SK-N-SH (cell line): ENCODE data around the gene SEC16B. TPM values are rescaled to one million over a fixed set of nuclear protein-coding genes. Genes with fewer than 3 reads are reported as not detected.

Experiments
- CTCF ChIA-PET: fragments of 300-600, 350-600 bp; formaldehyde crosslinking; extraction: SDS; loops from one replicate; lab custom pipeline; 2021; lab: Yijun Ruan, JAX
- POLR2A ChIA-PET: fragments of 350-600 bp; sonication (Branson Sonifier 250); formaldehyde crosslinking; extraction: SDS; loops from one replicate; lab custom pipeline; 2020; ENCODE audit warnings: antibody characterized with exemption, inconsistent platforms; lab: Yijun Ruan, JAX
- DNase-seq: peaks from one replicate; pipeline ENCODE4 v3.0.0; 2012
- H2AFZ ChIP-seq: fragments of 200-600 bp; sonication (generic); 2 replicates; pipeline ENCODE4 v1.8.1; 2016; ENCODE audit warnings: antibody characterized with exemption, mild to moderate bottlenecking, low read depth
- H3F3A ChIP-seq: fragments of 200-600 bp; sonication (generic); replicated peaks from 2 replicates; pipeline ENCODE3; 2016; ENCODE audit warnings: antibody characterized with exemption, mild to moderate bottlenecking; ENCODE audit not compliant: insufficient read depth
- H3K27ac ChIP-seq, 2 experiments: fragments of 200-500 bp in 1 of 2; fragments of 200-600 bp in 1 of 2; sonication (Bioruptor generic) in 1 of 2; sonication (generic), shearing (Covaris generic) in 1 of 2; 2 replicates each; pipeline versions ENCODE4 v1.5.1 to v1.6.1; 2014 to 2016; ENCODE audit warnings: low read depth in 2 of 2, inconsistent platforms in 1 of 2, low read length in 1 of 2, mild to moderate bottlenecking in 1 of 2, mixed read lengths in 1 of 2
- H3K27me3 ChIP-seq: fragments of 200-600 bp; sonication (generic), shearing (Covaris generic); 2 replicates; pipeline ENCODE4 v1.6.1; 2016; ENCODE audit warnings: mixed run types; ENCODE audit not compliant: insufficient read depth
- H3K36me3 ChIP-seq, 2 experiments: fragments of 200-500 bp in 1 of 2; fragments of 200-600 bp in 1 of 2; sonication (Bioruptor generic) in 1 of 2; sonication (generic) in 1 of 2; replicated peaks in 1 of 2; 2 replicates each; pipeline versions ENCODE3 to v1.5.1; 2014 to 2016; ENCODE audit warnings: low read length in 1 of 2, mild to moderate bottlenecking in 1 of 2; ENCODE audit not compliant: insufficient read depth in 2 of 2, control insufficient read depth in 1 of 2
- H3K4me1 ChIP-seq, 2 experiments: fragments of 200-500 bp in 1 of 2; fragments of 200-600 bp in 1 of 2; sonication (Bioruptor generic) in 1 of 2; sonication (generic), shearing (Covaris generic) in 1 of 2; 2 replicates each; pipeline versions ENCODE4 v1.5.1 to v1.6.1; 2014 to 2016; ENCODE audit warnings: low read depth in 1 of 2, low read length in 1 of 2, mixed run types in 1 of 2; ENCODE audit not compliant: insufficient read depth in 2 of 2, control insufficient read depth in 1 of 2
- H3K4me2 ChIP-seq: fragments of 200-600 bp; sonication (generic), shearing (Covaris generic); 2 replicates; pipeline ENCODE4 v1.6.1; 2017; ENCODE audit warnings: mixed run types
- H3K4me3 ChIP-seq, 2 experiments: fragments of 200-500 bp in 1 of 2; fragments of 200-600 bp in 1 of 2; sonication (Bioruptor generic) in 1 of 2; sonication (generic), shearing (Covaris generic) in 1 of 2; 2 replicates each; pipeline versions ENCODE4 v1.5.1 to v1.8.1; 2014 to 2016; ENCODE audit warnings: low read depth in 2 of 2, inconsistent platforms in 1 of 2, low read length in 1 of 2, mild to moderate bottlenecking in 1 of 2, mixed read lengths in 1 of 2, moderate library complexity in 1 of 2
- H3K79me2 ChIP-seq: fragments of 200-600 bp; sonication (generic); 2 replicates; pipeline ENCODE4 v1.8.1; 2017; ENCODE audit warnings: mild to moderate bottlenecking; ENCODE audit not compliant: insufficient read depth
- H3K9ac ChIP-seq: fragments of 200-600 bp; sonication (generic); 2 replicates; pipeline ENCODE4 v1.6.1; 2017; ENCODE audit warnings: mixed run types
- H3K9me2 ChIP-seq: fragments of 200-600 bp; sonication (generic); 2 replicates; pipeline ENCODE4 v1.6.1; 2017; ENCODE audit warnings: mixed run types
- H3K9me3 ChIP-seq: fragments of 200-600 bp; sonication (generic); 2 replicates; pipeline ENCODE4 v1.6.1; 2017; ENCODE audit warnings: mixed run types, mild to moderate bottlenecking, moderate library complexity
- H4K20me1 ChIP-seq: fragments of 200-600 bp; sonication (generic); 2 replicates; pipeline ENCODE4 v1.6.1; 2017; ENCODE audit warnings: mild to moderate bottlenecking, mixed run types; ENCODE audit not compliant: insufficient read depth
- EP300 ChIP-seq, 2 experiments: IDR thresholded peaks; 2 replicates each; pipeline versions ENCODE4 v1.4.0 to v1.6.1; 2012; ENCODE audit warnings: borderline replicate concordance in 1 of 2, low read depth in 1 of 2, low read length in 1 of 2
- FOXJ3 ChIP-seq: sonication (generic); formaldehyde crosslinking; IDR thresholded peaks from 2 replicates; pipeline ENCODE4 v1.5.1; 2020; ENCODE audit warnings: mild to moderate bottlenecking, missing genetic modification reagents
- FOXM1 ChIP-seq: IDR thresholded peaks from 2 replicates; pipeline ENCODE4 v1.4.0; 2012; ENCODE audit warnings: low read depth, mild to moderate bottlenecking
- GABPA ChIP-seq: IDR thresholded peaks from 2 replicates; pipeline ENCODE4 v1.4.0; 2012; ENCODE audit warnings: low read depth, mild to moderate bottlenecking
- MXI1 ChIP-seq: IDR thresholded peaks from 2 replicates; pipeline ENCODE4 v1.6.1; 2012; ENCODE audit warnings: mild to moderate bottlenecking, low read depth, low read length, improper control_type of control experiment
- POLR2AphosphoS5 ChIP-seq: IDR thresholded peaks from 2 replicates; pipeline ENCODE4 v1.6.1; 2012; ENCODE audit warnings: low read depth, low read length
- RAD21 ChIP-seq: IDR thresholded peaks from 2 replicates; pipeline ENCODE4 v1.6.1; 2012; ENCODE audit warnings: mild to moderate bottlenecking, low read length
- SIN3A ChIP-seq: IDR thresholded peaks from 2 replicates; pipeline ENCODE4 v1.6.1; 2012; ENCODE audit warnings: low read depth, mild to moderate bottlenecking, low read length, moderate library complexity, borderline replicate concordance
- TAF1 ChIP-seq: IDR thresholded peaks from 2 replicates; pipeline ENCODE4 v1.6.1; 2012; ENCODE audit warnings: low read depth, mild to moderate bottlenecking, low read length, moderate library complexity, borderline replicate concordance
- TCF12 ChIP-seq: IDR thresholded peaks from 2 replicates; pipeline ENCODE4 v1.4.0; 2012
- WGBS: methylation state at CpG from one replicate; pipeline ENCODE4 v1.1.6; 2017; ENCODE audit warnings: low lambda C conversion rate; 5-methylcytosine and 5-hydroxymethylcytosine counted together
- polyA plus RNA-seq, 3 experiments: library from polyadenylated mRNA; depleted of rRNA; stranded (reverse); fragments of >200 nt; gene quantifications; 2 replicates each; pipeline ENCODE4 v1.2.3, GENCODE V29; 2012
- TF ChIP-seq, protein P1 (sequence below): IDR thresholded peaks from 2 replicates; pipeline ENCODE4 v1.4.0; 2012; ENCODE audit warnings: low read depth, borderline replicate concordance
- TF ChIP-seq, protein P2 (sequence below): IDR thresholded peaks from 2 replicates; pipeline ENCODE4; 2012
- TF ChIP-seq, protein P3 (sequence below): fragments of 150-350 bp; IDR thresholded peaks from 2 replicates; pipeline ENCODE4 v1.6.1; 2016; ENCODE audit warnings: mild to moderate bottlenecking, low read depth, low read length
- TF ChIP-seq, protein P4 (sequence below): IDR thresholded peaks from 2 replicates; pipeline ENCODE4 v1.6.1; 2012; ENCODE audit warnings: mild to moderate bottlenecking, low read depth, low read length, moderate library complexity

Gene SEC16B
- polyA plus RNA-seq, 1 of the 3 experiments (the other 2 are of a cell fraction): 0.31 TPM

DNA sequence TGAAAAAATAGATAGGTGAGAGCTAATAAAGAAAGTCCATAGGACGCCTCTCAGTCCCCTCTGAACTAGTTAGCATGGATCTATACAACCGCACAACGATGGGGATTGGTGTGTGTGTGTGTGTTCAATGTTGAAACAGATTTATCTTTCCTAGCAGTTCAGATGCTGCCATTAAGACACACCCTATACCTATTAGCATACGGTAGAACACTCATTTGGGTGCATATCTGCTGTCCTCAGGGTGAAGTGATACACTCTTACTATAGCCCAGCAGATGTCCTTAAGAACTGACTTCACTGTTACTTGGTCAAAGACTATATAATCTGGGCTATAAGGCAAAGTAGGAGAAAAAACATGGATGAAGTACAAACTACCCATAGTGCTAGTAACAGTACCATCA, 4.6 kb downstream of the SEC16B start (continued):
- no peak for TF ChIP-seq TAF1
- no peak for TF ChIP-seq POLR2AphosphoS5
- TF ChIP-seq, protein P1, sequence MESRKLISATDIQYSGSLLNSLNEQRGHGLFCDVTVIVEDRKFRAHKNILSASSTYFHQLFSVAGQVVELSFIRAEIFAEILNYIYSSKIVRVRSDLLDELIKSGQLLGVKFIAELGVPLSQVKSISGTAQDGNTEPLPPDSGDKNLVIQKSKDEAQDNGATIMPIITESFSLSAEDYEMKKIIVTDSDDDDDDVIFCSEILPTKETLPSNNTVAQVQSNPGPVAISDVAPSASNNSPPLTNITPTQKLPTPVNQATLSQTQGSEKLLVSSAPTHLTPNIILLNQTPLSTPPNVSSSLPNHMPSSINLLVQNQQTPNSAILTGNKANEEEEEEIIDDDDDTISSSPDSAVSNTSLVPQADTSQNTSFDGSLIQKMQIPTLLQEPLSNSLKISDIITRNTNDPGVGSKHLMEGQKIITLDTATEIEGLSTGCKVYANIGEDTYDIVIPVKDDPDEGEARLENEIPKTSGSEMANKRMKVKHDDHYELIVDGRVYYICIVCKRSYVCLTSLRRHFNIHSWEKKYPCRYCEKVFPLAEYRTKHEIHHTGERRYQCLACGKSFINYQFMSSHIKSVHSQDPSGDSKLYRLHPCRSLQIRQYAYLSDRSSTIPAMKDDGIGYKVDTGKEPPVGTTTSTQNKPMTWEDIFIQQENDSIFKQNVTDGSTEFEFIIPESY: no peak
- no peak for TF ChIP-seq MXI1
- TF ChIP-seq, protein P2, sequence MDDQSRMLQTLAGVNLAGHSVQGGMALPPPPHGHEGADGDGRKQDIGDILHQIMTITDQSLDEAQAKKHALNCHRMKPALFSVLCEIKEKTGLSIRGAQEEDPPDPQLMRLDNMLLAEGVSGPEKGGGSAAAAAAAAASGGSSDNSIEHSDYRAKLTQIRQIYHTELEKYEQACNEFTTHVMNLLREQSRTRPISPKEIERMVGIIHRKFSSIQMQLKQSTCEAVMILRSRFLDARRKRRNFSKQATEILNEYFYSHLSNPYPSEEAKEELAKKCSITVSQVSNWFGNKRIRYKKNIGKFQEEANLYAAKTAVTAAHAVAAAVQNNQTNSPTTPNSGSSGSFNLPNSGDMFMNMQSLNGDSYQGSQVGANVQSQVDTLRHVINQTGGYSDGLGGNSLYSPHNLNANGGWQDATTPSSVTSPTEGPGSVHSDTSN: no peak
- TF ChIP-seq SIN3A: no peak

DNA sequence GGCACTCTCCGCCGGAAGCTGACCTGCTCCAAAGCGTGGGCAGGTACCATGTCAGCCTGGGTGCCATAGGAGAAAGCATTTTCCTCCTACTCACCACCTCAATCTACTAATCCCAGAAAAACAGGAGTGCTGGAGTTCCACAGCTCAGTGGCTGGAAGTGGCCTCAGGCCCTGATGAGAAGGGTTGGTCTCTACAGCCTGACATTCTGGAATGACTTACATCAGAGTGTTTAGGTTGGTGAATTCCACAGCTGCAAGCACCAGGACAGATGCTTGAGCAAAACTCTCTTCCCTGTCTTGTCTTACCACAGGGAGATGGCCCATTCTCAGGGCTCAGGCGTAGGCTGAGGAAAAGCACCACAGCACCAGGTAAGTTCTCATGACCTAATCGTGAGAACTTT, 5.5 kb downstream of the SEC16B start:
- Histone ChIP-seq H3K4me2 (no peak overlapping the region), H4K20me1 (no peaks in the 10 kb centered on the region), H3K27ac (no peak overlapping the region), H3K36me3 (no peaks in the 10 kb centered on the region), H2AFZ (no peak overlapping the region), H3K9ac (no peak overlapping the region), H3F3A (no peaks in the 10 kb centered on the region), H3K4me3 (no peak overlapping the region), H3K9me2 (no peaks in the 10 kb centered on the region), H3K9me3 (no peaks in the 10 kb centered on the region), H3K27me3 (no peaks in the 10 kb centered on the region), H3K79me2 (no peaks in the 10 kb centered on the region), H3K4me1 (no peaks in the 10 kb centered on the region)
- WGBS: 79% methylated on average over 2 of the region's 5 CpGs
- CTCF ChIA-PET: interaction anchor here (0.8 to 1.1 kb wide), 2 partner anchors 18 to 20 kb away, joined by 3 to 4 read pairs; no protein-coding TSS in a partner anchor
- no peak for TF ChIP-seq FOXM1
- no peak for TF ChIP-seq RAD21
- TF ChIP-seq GABPA: no peak
- DNase-seq: no peak
- POLR2A ChIA-PET: no interaction called here

DNA sequence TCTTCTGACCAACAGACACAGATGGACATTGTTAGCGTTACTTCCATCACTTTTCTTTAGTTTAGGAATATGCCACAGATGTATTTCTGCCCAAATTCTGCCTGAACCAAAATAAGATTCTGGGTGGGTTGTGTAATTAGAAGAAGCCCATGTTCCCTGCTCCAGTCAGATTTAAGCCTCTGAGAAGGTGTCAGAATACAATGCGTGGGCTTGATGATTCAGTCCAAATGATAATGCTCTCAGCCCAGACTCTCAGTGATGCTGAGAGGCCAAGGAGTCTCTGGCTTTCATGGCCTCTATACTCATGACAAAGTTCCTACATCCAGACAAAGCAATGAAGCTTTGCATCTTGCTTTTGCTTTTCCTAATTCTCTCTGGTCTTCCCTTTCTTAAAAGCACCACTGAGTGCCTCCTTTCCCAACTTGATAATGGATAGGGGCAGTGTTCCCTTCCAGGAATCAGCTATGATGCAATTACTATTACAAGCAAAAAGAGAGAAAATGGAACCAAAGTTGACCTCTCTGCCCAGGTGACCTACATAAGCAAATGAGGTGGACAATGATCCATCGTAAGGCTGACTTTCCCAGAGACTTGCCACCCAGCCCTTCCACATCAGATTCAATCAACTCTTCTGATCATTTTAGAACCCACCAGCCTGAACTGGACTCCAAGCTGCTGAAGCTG, 8.8 kb downstream of the SEC16B start:
- ChIA-PET CTCF (interaction anchor here (1.0 to 2.6 kb wide), 4 partner anchors 10 to 15 kb away, joined by 4 to 13 read pairs (median 4); no protein-coding TSS in a partner anchor), POLR2A (no interaction called here)
- DNase-seq: no peak
- Histone ChIP-seq H3K9me3 (no peaks in the 10 kb centered on the region), H3K36me3 (no peaks in the 10 kb centered on the region), H3K4me1 (no peaks in the 10 kb centered on the region), H3K79me2 (no peaks in the 10 kb centered on the region), H3K4me3 (no peak overlapping the region), H3K9ac (no peak overlapping the region), H3K27ac (no peak overlapping the region), H3K9me2 (no peaks in the 10 kb centered on the region), H2AFZ (no peak overlapping the region), H3F3A (no peaks in the 10 kb centered on the region), H3K4me2 (no peak overlapping the region), H4K20me1 (no peaks in the 10 kb centered on the region), H3K27me3 (no peaks in the 10 kb centered on the region)
- WGBS: 72% methylated on average over 3 of the region's 3 CpGs
- TF ChIP-seq, protein P1: no peak
- TF ChIP-seq TCF12 (no peak), SIN3A (no peak), FOXM1 (no peak), EP300 (IDR thresholded peaks at IDR 0.05; ENCODE audit: borderline replicate concordance in 1 of 2, low read depth in 1 of 2, low read length in 1 of 2) (no peak), FOXJ3 (CRISPR knock-in tag) (no peak)
- TF ChIP-seq, protein P3, sequence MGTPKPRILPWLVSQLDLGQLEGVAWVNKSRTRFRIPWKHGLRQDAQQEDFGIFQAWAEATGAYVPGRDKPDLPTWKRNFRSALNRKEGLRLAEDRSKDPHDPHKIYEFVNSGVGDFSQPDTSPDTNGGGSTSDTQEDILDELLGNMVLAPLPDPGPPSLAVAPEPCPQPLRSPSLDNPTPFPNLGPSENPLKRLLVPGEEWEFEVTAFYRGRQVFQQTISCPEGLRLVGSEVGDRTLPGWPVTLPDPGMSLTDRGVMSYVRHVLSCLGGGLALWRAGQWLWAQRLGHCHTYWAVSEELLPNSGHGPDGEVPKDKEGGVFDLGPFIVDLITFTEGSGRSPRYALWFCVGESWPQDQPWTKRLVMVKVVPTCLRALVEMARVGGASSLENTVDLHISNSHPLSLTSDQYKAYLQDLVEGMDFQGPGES: no peak
- TF ChIP-seq, protein P4, sequence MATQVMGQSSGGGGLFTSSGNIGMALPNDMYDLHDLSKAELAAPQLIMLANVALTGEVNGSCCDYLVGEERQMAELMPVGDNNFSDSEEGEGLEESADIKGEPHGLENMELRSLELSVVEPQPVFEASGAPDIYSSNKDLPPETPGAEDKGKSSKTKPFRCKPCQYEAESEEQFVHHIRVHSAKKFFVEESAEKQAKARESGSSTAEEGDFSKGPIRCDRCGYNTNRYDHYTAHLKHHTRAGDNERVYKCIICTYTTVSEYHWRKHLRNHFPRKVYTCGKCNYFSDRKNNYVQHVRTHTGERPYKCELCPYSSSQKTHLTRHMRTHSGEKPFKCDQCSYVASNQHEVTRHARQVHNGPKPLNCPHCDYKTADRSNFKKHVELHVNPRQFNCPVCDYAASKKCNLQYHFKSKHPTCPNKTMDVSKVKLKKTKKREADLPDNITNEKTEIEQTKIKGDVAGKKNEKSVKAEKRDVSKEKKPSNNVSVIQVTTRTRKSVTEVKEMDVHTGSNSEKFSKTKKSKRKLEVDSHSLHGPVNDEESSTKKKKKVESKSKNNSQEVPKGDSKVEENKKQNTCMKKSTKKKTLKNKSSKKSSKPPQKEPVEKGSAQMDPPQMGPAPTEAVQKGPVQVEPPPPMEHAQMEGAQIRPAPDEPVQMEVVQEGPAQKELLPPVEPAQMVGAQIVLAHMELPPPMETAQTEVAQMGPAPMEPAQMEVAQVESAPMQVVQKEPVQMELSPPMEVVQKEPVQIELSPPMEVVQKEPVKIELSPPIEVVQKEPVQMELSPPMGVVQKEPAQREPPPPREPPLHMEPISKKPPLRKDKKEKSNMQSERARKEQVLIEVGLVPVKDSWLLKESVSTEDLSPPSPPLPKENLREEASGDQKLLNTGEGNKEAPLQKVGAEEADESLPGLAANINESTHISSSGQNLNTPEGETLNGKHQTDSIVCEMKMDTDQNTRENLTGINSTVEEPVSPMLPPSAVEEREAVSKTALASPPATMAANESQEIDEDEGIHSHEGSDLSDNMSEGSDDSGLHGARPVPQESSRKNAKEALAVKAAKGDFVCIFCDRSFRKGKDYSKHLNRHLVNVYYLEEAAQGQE: no peak
